ENCODE data around the gene DNAL4. TPM values are rescaled to one million over a fixed set of nuclear protein-coding genes. Genes with fewer than 3 reads are reported as not detected.

Gene DNAL4
- polyA plus RNA-seq, 2 of the 4 experiments (the other 2 are of a cell fraction): 7.7 to 9.8 TPM

DNA sequence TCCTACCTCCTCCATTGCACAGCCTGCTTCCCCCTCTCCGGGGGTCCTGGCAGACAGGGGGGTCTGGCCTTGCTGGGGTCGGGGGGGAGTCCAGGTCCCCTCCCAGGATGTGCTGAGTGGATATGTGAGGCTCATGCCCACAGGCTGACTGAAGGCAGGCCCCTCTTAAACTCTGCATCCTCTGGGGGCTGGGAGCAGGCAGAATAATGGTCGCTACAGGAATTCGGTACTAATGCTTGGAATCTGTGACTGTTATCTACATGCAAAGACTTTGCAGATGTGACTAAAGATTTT lies 36.5 kb downstream of the DNAL4 start:
- peaks cover 22% of the 10 kb centered on the region for H3K4me1 ChIP-seq
- no peak for ATAC-seq
- CTCF ChIA-PET: interaction anchor here (8.1 kb wide), 1 partner anchor 10 kb away, joined by 75 read pairs; no protein-coding TSS in a partner anchor
- POLR2A ChIA-PET: no interaction called here
- no peak for DNase-seq (ENCODE audit: low read depth in 1 of 2, low spot score in 1 of 2)
- peak overlapping the region in 1 of 2 experiments; percentile 99; a peak in 2 of 6 replicates for H3K27ac ChIP-seq
- WGBS (ENCODE audit: missing lambda C conversion rate): 77% methylated on average over 3 of the region's 4 CpGs
- H3K4me3 ChIP-seq: no peak overlapping the region
- FAIRE-seq: no peak
- peak overlapping the region; percentile 90; the same call in 2 of the 3 replicates for H3K4me2 ChIP-seq
- TF ChIP-seq MYC (IDR thresholded peaks at IDR 0.05; ENCODE audit: borderline replicate concordance, low read length) (no peak), CBX2 (IDR thresholded peaks at IDR 0.05; ENCODE audit: borderline replicate concordance, low read depth) (no peak), ESRRA (IDR thresholded peaks at IDR 0.05; ENCODE audit: borderline replicate concordance, low read length) (no peak), NPAS2 (CRISPR knock-in tag; IDR thresholded peaks at IDR 0.05; ENCODE audit: borderline replicate concordance) (no peak), ZNF302 (CRISPR knock-in tag; IDR thresholded peaks at IDR 0.05) (no peak), EHF (CRISPR knock-in tag; IDR thresholded peaks at IDR 0.05) (no peak), NR3C1 (IDR thresholded peaks at IDR 0.05) (no peak), ZSCAN20 (CRISPR knock-in tag; IDR thresholded peaks at IDR 0.05) (no peak), JUNB (IDR thresholded peaks at IDR 0.05) (no peak), RFX5 (IDR thresholded peaks at IDR 0.05) (no peak), KDM5A (IDR thresholded peaks at IDR 0.05) (no peak), JUN (IDR thresholded peaks at IDR 0.05) (no peak)
- TF ChIP-seq, protein P1, sequence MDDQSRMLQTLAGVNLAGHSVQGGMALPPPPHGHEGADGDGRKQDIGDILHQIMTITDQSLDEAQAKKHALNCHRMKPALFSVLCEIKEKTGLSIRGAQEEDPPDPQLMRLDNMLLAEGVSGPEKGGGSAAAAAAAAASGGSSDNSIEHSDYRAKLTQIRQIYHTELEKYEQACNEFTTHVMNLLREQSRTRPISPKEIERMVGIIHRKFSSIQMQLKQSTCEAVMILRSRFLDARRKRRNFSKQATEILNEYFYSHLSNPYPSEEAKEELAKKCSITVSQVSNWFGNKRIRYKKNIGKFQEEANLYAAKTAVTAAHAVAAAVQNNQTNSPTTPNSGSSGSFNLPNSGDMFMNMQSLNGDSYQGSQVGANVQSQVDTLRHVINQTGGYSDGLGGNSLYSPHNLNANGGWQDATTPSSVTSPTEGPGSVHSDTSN (IDR thresholded peaks at IDR 0.05): no peak
- TF ChIP-seq, protein P2, sequence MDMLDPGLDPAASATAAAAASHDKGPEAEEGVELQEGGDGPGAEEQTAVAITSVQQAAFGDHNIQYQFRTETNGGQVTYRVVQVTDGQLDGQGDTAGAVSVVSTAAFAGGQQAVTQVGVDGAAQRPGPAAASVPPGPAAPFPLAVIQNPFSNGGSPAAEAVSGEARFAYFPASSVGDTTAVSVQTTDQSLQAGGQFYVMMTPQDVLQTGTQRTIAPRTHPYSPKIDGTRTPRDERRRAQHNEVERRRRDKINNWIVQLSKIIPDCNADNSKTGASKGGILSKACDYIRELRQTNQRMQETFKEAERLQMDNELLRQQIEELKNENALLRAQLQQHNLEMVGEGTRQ (IDR thresholded peaks at IDR 0.05): no peak
- TF ChIP-seq, protein P3, sequence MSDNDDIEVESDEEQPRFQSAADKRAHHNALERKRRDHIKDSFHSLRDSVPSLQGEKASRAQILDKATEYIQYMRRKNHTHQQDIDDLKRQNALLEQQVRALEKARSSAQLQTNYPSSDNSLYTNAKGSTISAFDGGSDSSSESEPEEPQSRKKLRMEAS (IDR thresholded peaks at IDR 0.05): no peak
- TF ChIP-seq, protein P4, sequence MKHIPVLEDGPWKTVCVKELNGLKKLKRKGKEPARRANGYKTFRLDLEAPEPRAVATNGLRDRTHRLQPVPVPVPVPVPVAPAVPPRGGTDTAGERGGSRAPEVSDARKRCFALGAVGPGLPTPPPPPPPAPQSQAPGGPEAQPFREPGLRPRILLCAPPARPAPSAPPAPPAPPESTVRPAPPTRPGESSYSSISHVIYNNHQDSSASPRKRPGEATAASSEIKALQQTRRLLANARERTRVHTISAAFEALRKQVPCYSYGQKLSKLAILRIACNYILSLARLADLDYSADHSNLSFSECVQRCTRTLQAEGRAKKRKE (CRISPR knock-in tag; IDR thresholded peaks at IDR 0.05; ENCODE audit: low read depth): no peak
- no peaks in the 10 kb centered on the region for H3K9me3 ChIP-seq

DNA sequence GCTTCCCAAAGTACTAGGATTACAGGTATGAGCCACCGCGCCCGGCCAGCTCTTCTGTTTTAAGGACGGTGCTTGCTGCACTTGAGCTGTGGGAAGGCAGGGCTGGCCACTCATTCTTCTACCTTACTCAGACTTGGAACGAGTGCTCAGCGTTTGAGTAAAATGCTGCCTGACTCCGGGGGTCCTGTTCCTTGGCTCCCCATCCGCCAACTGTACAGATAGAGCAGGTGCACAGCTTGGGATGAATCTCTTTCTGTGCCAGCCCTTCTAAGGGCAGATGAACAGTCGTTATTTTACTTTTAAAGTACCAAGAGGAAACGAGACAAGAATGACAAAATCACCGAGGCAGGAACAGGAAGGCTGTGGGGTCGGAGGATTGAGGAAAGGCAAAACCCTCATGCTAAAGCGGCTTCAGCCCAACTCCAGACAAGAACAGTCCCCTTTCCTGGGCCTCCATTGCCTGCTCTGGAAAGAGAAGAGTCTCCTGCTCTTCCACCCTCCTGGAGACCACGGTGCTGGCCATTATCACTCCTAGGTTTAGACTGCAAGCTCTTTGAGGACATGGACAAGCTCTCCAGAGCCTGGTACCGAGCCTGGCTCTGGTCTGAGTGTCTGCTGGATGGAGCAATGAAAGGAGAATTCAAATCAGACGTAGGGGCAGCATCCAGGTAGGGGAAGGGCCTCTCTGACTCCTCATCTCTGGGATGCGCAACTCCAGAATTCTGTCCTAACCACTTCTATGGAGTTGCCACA lies 37.1 kb downstream of the DNAL4 start:
- DNase-seq (ENCODE audit: low read depth in 1 of 2, low spot score in 1 of 2): no peak

More for the DNA sequence above, 37.1 kb downstream of the DNAL4 start:
- Histone ChIP-seq H3K9me3 (no peaks in the 10 kb centered on the region), H3K27ac (peak overlapping the region; percentile 99), H3K4me1 (peaks cover 22% of the 10 kb centered on the region), H3K4me2 (peak overlapping the region; percentile 90), H3K4me3 (peak overlapping the region; percentile 100)
- ChIA-PET CTCF (interaction anchor here (1.6 to 8.1 kb wide), 4 partner anchors 11 to 39 kb away, joined by 3 to 75 read pairs (median 7); no protein-coding TSS in a partner anchor), POLR2A (interaction anchor here (1.5 kb wide), 1 partner anchor 86 kb away, joined by 3 read pairs; no protein-coding TSS in a partner anchor)
- FAIRE-seq: no peak
- 68% methylated on average over 14 of the region's 17 CpGs for WGBS (ENCODE audit: missing lambda C conversion rate)
- no peak for ATAC-seq
- TF ChIP-seq FOSB (CRISPR knock-in tag; IDR thresholded peaks at IDR 0.05) (no peak), HEYL (CRISPR knock-in tag; IDR thresholded peaks at IDR 0.05) (no peak), EHF (CRISPR knock-in tag; IDR thresholded peaks at IDR 0.05) (no peak), NR3C1 (IDR thresholded peaks at IDR 0.05) (no peak)
- TF ChIP-seq, protein P5, sequence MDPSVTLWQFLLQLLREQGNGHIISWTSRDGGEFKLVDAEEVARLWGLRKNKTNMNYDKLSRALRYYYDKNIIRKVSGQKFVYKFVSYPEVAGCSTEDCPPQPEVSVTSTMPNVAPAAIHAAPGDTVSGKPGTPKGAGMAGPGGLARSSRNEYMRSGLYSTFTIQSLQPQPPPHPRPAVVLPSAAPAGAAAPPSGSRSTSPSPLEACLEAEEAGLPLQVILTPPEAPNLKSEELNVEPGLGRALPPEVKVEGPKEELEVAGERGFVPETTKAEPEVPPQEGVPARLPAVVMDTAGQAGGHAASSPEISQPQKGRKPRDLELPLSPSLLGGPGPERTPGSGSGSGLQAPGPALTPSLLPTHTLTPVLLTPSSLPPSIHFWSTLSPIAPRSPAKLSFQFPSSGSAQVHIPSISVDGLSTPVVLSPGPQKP (IDR thresholded peaks at IDR 0.05; ENCODE audit: low read depth, low read length): no peak
- TF ChIP-seq, protein P6, sequence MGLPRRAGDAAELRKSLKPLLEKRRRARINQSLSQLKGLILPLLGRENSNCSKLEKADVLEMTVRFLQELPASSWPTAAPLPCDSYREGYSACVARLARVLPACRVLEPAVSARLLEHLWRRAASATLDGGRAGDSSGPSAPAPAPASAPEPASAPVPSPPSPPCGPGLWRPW (IDR thresholded peaks at IDR 0.05): no peak
